Smooth muscle cell of the pulmonary artery (primary cell): ENCODE data around the gene TTYH1. TPM values are rescaled to one million over a fixed set of nuclear protein-coding genes. Genes with fewer than 3 reads are reported as not detected.

Experiments used
- total RNA-seq: library from RNA; depleted of rRNA; stranded (reverse); fragments of >200 nt; gene quantifications from 2 replicates; pipeline ENCODE4 v1.2.3, GENCODE V29; 2014

The TTYH1 gene
- not detected in 2 replicates for total RNA-seq

GRCh38 chr19:54415208-54415900, at the start of gene TTYH1:
Gene TTYH1, plus strand, starts transcription at chr19:54415464. Its CDS starts 89 bp downstream, at chr19:54415553.

DNA sequence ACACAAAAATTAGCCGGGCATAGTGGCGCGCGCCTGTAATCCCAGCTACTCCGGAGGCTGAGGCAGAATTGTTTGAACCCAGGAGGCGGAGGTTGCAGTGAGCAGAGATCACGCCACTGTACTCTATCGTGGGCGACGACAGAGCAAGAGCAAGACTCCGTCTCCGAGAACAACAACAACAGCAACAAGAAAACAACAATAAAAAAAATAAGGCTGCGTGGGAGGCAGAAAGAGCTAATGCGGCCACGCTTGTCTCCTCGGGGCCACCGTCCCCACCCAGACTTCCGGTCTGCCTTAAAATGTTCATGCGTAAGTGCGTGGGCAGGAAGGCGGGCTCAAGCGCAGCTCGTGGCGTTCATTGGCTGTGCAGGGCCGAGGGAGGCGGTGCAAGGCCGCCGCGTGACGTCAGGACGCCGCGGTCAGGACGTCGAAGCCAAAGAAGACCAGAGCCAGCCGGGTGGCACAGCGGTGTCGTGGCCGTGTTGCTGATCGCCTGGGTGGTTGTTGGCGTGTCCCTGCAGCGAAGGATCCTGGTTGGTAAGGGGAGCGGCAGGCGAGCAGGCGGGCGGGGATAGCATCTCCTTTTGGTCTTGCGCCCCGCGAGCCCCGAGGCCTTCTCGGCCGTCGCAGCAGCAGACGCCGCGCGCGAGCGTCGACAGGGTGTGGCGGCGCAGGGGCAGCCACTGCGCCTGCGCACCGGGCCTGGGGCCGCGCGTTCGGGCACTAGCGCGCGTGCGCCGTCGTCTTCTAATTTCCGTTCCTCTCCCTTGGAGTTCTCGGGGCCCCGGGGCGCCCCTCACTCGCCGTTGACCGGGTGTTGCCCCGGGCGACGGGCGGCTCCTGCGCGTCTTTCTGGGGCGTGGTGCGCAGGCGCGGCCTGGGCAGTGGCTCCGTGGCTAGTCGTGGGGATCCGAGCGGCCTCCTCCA, 33.8 kb downstream of the TTYH1 start, which contains the start of gene LENG8:
Gene LENG8, plus strand, starts transcription at position 426 of the 927 bp plus-strand sequence. CDS start 2,146 bp downstream, outside the sequence.

DNA sequence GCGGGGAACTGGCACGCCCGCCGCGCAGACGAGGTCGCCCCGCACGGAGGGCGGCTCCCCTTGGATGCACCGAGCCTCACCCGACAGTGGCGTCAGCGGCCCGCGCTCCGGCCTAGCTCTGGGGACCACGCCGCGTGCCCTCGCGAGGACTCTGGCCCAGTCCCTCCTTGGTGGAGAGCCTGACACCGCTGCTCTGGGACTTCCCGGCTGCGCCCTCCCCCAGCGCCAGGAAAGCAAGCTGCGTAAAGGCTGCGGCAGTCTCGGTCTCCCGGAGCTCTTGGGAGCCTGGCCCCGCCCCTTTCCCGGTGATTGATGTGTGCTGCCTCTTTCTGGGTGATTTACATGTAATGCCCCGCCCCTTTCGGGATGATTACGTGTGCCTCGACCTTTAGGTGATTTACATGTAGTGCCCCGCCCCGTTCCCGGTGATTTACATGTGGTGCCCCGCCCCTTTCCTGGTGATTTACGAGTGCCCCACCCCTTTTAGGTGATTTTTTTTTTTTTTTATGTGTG, 48.3 kb downstream of the TTYH1 start, which contains the start of gene LENG9:
Gene LENG9, minus strand, starts transcription at position 248 of the 513 bp plus-strand sequence. CDS start 252 bp downstream, outside the sequence.

GRCh38 chr19:54473071-54473891, 58.0 kb downstream of the TTYH1 start, which contains the start of gene CDC42EP5:
Gene CDC42EP5, minus strand, starts transcription at chr19:54473296. Its CDS starts 7,749 bp downstream, at chr19:54465547.

Other genes with a start within 250 kb of the TTYH1 start
- gene TMC4, start 242.3 kb upstream of the TTYH1 start, total RNA-seq = 0.20 TPM in 1 of 2 replicates, not detected in the other
- gene MBOAT7, start 225.9 kb upstream of the TTYH1 start, total RNA-seq = 71.1 and 93.0 TPM in 2 replicates
- gene TSEN34, start 224.2 kb upstream of the TTYH1 start, total RNA-seq = 55.4 and 69.3 TPM in 2 replicates
- gene RPS9, start 214.6 kb upstream of the TTYH1 start, total RNA-seq = 1,505 and 1,870 TPM in 2 replicates
- gene LILRB3, start 192.5 kb upstream of the TTYH1 start, total RNA-seq = not detected in 2 replicates
- not detected in 2 replicates for gene LILRA6, start 172.7 kb upstream of the TTYH1 start, total RNA-seq
- gene LILRB5, start 158.2 kb upstream of the TTYH1 start, total RNA-seq = not detected in 2 replicates
- gene LILRB2, start 134.4 kb upstream of the TTYH1 start, total RNA-seq = not detected in 2 replicates
- not detected in 2 replicates for gene LILRA5, start 102.3 kb upstream of the TTYH1 start, total RNA-seq
- not detected in 2 replicates for gene LILRA4, start 76.3 kb upstream of the TTYH1 start, total RNA-seq
- gene LAIR1, start 50.5 kb upstream of the TTYH1 start, total RNA-seq = not detected in 2 replicates
- gene LENG8, start 33.7 kb downstream of the TTYH1 start, total RNA-seq = 58.7 and 90.9 TPM in 2 replicates
- 10.4 and 12.7 TPM in 2 replicates for gene LENG9, start 48.3 kb downstream of the TTYH1 start, total RNA-seq
- gene CDC42EP5, start 57.8 kb downstream of the TTYH1 start, total RNA-seq = 17.4 and 21.0 TPM in 2 replicates
- not detected in 2 replicates for gene LAIR2, start 87.4 kb downstream of the TTYH1 start, total RNA-seq
- not detected in 2 replicates for gene LILRA2, start 158.3 kb downstream of the TTYH1 start, total RNA-seq
- gene LILRA1, start 178.2 kb downstream of the TTYH1 start, total RNA-seq = not detected in 2 replicates
- gene LILRB1, start 215.0 kb downstream of the TTYH1 start, total RNA-seq = not detected in 2 replicates
- not detected in 2 replicates for gene LILRB4, start 247.5 kb downstream of the TTYH1 start, total RNA-seq